GM12892 (cell line): ENCODE data around the gene CAPRIN1.

Source experiments
- POLR2A ChIP-seq: IDR thresholded peaks from 2 replicates; pipeline ENCODE4 v1.6.1; 2011; ENCODE audit warnings: low read depth, low read length, control low read depth
- POLR2AphosphoS5 ChIP-seq: IDR thresholded peaks from 2 replicates; pipeline ENCODE4 v1.6.1; 2011; ENCODE audit warnings: low read depth, low read length, control low read depth

GRCh38 chr11:34148504-34149165 is 97.1 kb downstream of the CAPRIN1 start:
- TF ChIP-seq POLR2AphosphoS5 = no peak
- no peak for TF ChIP-seq POLR2A
